HCT116 (cell line): ENCODE results near the gene DPYSL5.

Experiments used
- EZH2 ChIP-seq: fragments of 200-600 bp; sonication (generic); IDR thresholded peaks from 2 replicates; pipeline ENCODE4 v1.6.1; 2017; ENCODE audit warnings: antibody characterized with exemption, mixed run types
- JUND ChIP-seq: IDR thresholded peaks from 2 replicates; pipeline ENCODE4 v1.6.1; 2012
- POLR2A ChIP-seq: IDR thresholded peaks from 2 replicates; pipeline ENCODE4 v1.7.0; 2011; ENCODE audit warnings: borderline replicate concordance; ENCODE audit not compliant: insufficient read depth, insufficient read length; ENCODE audit errors: extremely low read depth
- POLR2AphosphoS5 ChIP-seq: IDR thresholded peaks from 2 replicates; pipeline ENCODE4 v1.6.1; 2011; ENCODE audit warnings: mild to moderate bottlenecking, low read depth, low read length, moderate library complexity
- TCF7L2 ChIP-seq: IDR thresholded peaks from 2 replicates; pipeline ENCODE4 v1.7.0; 2011; ENCODE audit warnings: borderline replicate concordance, inconsistent platforms; ENCODE audit not compliant: insufficient read depth, insufficient read length; ENCODE audit errors: extremely low read depth
- YY1 ChIP-seq: IDR thresholded peaks from 2 replicates; pipeline ENCODE4 v1.6.1; 2011; ENCODE audit warnings: low read length, low read depth, moderate library complexity, mild to moderate bottlenecking; ENCODE audit not compliant: insufficient replicate concordance; ENCODE audit errors: extremely low read depth
- TF ChIP-seq, protein P1 (sequence below), 3 experiments: fragments of 200-600 bp in 1 of 3; sonication (generic) in 1 of 3; IDR thresholded peaks in 2 of 3; conservative IDR thresholded peaks in 1 of 3; 2 replicates each; pipeline ENCODE4 v1.5.1; 2012 to 2017; ENCODE audit warnings: low read depth in 2 of 3, low read length in 2 of 3, antibody characterized with exemption in 1 of 3, borderline replicate concordance in 1 of 3, control low read depth in 1 of 3, mild to moderate bottlenecking in 1 of 3, mixed read lengths in 1 of 3, mixed run types in 1 of 3, moderate library complexity in 1 of 3; ENCODE audit not compliant: insufficient read depth in 1 of 3
- TF ChIP-seq, protein P2 (sequence below): IDR thresholded peaks from 2 replicates; pipeline ENCODE4 v1.6.1; 2011; ENCODE audit warnings: mild to moderate bottlenecking, low read length, moderate library complexity; ENCODE audit not compliant: insufficient replicate concordance; ENCODE audit errors: extremely low read depth
- TF ChIP-seq, protein P3 (sequence below): IDR thresholded peaks from 2 replicates; pipeline ENCODE4 v1.6.1; 2012
- TF ChIP-seq, protein P4 (sequence below): IDR thresholded peaks from 2 replicates; pipeline ENCODE4 v1.6.1; 2012; ENCODE audit warnings: low read depth

DNA sequence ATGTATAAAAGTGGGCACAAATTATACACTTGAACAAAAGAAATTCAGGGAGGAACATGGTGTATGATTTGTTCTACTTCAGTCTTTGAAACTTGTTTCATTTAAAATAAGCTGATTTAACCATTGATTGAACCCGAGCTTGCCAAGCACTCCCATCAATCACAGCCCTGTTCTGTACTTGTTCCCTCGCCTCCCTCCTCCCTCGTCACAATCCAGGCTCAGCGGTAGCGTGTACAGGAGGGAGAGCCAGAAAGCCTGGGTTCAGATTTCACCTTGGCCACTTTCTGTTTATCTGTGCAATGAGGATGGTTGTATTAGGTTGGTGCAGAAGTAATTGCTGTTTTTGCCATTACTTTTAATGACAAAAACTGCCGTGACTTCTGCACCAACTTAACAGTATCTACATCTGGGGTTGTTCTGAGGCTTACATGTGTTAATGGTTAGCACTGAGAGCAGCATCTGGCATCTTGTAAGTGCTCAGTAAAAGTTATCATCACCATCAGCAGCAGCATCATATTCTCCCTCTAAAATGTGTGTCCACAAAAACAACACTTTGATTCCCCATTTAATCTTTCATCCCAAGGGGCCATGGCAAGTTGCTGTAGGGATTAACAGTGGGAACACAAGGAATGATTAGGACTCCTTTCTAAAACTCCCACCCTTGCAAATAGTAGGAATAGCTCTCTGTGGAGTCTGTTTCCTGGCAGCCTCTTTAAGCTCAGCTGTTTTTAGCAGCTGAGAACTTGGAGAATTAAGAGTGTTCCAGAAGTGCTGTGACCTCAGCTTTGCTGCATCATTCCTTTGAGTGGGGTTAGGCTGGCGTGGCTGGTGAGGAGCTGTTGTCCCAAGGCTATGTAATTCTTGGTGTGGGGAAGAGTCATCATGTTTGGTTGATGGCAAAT is 4.7 kb downstream of the DPYSL5 start:
- TF ChIP-seq EZH2, result no peak
- TF ChIP-seq JUND, result no peak
- TF ChIP-seq YY1, result no peak
- TF ChIP-seq POLR2A, result no peak
- TF ChIP-seq, protein P1, sequence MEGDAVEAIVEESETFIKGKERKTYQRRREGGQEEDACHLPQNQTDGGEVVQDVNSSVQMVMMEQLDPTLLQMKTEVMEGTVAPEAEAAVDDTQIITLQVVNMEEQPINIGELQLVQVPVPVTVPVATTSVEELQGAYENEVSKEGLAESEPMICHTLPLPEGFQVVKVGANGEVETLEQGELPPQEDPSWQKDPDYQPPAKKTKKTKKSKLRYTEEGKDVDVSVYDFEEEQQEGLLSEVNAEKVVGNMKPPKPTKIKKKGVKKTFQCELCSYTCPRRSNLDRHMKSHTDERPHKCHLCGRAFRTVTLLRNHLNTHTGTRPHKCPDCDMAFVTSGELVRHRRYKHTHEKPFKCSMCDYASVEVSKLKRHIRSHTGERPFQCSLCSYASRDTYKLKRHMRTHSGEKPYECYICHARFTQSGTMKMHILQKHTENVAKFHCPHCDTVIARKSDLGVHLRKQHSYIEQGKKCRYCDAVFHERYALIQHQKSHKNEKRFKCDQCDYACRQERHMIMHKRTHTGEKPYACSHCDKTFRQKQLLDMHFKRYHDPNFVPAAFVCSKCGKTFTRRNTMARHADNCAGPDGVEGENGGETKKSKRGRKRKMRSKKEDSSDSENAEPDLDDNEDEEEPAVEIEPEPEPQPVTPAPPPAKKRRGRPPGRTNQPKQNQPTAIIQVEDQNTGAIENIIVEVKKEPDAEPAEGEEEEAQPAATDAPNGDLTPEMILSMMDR (IDR thresholded peaks at IDR 0.05 in 2 of 3, conservative IDR thresholded peaks at IDR 0.05 in 1 of 3; ENCODE audit: borderline replicate concordance in 1 of 3, insufficient read depth in 1 of 3, low read depth in 2 of 3, low read length in 2 of 3), result no peak
- TF ChIP-seq, protein P2, sequence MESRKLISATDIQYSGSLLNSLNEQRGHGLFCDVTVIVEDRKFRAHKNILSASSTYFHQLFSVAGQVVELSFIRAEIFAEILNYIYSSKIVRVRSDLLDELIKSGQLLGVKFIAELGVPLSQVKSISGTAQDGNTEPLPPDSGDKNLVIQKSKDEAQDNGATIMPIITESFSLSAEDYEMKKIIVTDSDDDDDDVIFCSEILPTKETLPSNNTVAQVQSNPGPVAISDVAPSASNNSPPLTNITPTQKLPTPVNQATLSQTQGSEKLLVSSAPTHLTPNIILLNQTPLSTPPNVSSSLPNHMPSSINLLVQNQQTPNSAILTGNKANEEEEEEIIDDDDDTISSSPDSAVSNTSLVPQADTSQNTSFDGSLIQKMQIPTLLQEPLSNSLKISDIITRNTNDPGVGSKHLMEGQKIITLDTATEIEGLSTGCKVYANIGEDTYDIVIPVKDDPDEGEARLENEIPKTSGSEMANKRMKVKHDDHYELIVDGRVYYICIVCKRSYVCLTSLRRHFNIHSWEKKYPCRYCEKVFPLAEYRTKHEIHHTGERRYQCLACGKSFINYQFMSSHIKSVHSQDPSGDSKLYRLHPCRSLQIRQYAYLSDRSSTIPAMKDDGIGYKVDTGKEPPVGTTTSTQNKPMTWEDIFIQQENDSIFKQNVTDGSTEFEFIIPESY, result no peak
- TF ChIP-seq, protein P3, sequence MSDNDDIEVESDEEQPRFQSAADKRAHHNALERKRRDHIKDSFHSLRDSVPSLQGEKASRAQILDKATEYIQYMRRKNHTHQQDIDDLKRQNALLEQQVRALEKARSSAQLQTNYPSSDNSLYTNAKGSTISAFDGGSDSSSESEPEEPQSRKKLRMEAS, result no peak
- TF ChIP-seq, protein P4, sequence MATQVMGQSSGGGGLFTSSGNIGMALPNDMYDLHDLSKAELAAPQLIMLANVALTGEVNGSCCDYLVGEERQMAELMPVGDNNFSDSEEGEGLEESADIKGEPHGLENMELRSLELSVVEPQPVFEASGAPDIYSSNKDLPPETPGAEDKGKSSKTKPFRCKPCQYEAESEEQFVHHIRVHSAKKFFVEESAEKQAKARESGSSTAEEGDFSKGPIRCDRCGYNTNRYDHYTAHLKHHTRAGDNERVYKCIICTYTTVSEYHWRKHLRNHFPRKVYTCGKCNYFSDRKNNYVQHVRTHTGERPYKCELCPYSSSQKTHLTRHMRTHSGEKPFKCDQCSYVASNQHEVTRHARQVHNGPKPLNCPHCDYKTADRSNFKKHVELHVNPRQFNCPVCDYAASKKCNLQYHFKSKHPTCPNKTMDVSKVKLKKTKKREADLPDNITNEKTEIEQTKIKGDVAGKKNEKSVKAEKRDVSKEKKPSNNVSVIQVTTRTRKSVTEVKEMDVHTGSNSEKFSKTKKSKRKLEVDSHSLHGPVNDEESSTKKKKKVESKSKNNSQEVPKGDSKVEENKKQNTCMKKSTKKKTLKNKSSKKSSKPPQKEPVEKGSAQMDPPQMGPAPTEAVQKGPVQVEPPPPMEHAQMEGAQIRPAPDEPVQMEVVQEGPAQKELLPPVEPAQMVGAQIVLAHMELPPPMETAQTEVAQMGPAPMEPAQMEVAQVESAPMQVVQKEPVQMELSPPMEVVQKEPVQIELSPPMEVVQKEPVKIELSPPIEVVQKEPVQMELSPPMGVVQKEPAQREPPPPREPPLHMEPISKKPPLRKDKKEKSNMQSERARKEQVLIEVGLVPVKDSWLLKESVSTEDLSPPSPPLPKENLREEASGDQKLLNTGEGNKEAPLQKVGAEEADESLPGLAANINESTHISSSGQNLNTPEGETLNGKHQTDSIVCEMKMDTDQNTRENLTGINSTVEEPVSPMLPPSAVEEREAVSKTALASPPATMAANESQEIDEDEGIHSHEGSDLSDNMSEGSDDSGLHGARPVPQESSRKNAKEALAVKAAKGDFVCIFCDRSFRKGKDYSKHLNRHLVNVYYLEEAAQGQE, result no peak
- no peak for TF ChIP-seq POLR2AphosphoS5
- no peak for TF ChIP-seq TCF7L2
